GM19438 (cell line): Measurements from ENCODE around the gene PTPN3.
A peak's percentile ranks its signal among the peaks of the same experiment; 100 is the strongest.

Experiments used
- ATAC-seq: cut with Tn5 transposase; IDR thresholded peaks from one replicate; pipeline ENCODE4 v1.9.1; 2021; ENCODE audit warnings: low read depth; ENCODE audit not compliant: unreplicated experiment

PTPN3 gene

DNA sequence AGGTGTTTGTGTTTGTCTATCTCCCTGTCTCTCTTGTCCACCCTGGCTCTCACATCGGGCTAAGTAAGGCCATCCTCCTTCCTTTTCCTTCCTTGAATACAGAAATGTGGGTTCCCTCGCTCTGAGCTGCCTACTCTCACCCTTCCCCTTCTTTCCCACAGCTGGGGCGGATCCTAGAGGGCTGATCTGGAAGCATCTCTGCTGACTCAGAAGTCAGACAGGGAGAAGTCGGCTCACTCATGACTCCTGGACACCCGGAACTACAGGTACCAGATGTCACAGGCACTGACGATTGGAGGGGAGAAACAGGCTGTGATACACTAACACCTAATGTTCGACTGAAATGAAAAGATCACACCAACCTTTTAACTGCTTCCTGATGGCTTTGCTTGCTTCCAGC lies 41.3 kb downstream of the PTPN3 start:
- ATAC-seq: no peak

DNA sequence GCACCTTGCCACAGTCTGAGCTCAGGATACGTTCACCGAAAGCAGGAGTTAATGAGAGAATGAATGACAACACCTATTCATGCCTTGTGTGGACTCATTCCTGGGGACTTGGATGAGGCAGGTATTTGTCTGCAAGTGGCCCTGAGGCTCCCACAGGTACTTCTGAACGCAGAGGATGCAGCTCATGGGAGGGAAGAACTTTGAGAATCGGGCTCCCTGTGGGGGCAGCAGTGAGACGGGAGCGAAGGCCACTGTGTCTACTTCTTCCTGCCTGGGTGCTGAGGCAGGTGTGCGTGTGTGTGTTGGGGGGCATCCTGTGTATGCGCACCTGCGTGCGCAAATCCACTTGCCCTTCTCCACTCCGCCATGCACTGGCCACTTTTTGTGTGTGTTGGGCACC lies 42.2 kb downstream of the PTPN3 start:
- ATAC-seq: no peak

DNA sequence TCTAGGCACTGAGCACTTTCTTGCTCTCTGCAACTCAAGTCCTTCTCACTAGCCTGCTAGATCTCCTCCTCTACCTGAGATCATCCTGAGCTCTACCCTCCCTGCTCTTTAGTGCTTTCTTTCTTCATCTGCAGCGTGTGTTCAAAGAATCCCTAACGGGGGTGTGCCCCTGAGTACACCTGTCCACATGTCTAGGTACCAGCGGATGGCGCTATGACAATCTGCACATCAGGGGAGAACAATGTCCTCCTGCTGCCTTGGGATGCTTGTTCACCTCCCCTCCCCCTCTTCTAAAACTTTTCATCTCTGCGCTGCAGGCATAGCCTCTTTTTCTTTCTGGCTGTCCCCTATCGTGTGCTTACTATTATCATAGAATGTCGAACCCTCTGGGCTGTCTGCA lies 42.7 kb downstream of the PTPN3 start:
- ATAC-seq: no peak

DNA sequence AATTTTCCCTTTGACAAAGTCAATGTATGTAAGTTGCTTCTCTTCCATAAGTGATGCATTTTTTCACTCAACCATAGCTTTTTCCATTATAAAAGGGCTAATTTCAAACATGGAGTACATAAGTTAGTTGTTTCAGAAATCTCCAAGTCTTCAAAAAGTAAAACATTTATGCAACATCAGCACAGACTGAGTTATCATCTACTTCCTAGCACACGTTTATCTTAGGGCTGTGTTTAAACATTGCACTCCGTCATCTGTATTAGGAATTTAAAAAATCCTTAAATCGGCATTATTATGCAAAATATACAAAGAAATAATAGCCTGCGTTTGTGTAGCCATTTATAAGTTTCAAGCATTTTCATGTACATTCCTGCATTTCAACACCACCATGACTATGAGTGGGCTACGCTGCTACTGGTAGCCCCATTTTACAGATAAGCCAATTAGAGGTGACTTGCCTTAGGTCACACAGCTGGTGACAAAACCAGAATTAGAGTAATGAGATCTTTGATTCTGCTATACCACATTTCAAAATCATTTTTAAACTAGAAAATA lies 43.4 kb downstream of the PTPN3 start:
- ATAC-seq: no peak

DNA sequence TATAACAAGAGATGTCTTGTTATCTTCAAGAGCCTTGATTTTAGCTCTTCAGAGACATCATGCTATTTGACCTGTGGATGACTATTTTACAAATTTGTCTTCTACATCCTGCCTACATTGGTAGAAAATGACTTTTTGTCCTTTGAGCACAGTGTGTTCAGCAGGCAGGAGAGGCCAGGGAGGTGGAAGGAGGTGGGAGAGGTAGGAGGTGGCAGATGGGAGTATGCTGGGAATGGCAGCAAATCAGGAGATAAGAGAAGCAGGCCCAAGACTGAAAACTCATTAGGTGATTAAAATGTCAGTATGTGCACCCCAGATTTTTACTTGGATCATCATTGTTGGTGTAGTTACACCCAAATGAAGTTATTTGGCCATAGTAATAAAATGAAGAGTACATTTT lies 44.1 kb downstream of the PTPN3 start:
- no peak for ATAC-seq

DNA sequence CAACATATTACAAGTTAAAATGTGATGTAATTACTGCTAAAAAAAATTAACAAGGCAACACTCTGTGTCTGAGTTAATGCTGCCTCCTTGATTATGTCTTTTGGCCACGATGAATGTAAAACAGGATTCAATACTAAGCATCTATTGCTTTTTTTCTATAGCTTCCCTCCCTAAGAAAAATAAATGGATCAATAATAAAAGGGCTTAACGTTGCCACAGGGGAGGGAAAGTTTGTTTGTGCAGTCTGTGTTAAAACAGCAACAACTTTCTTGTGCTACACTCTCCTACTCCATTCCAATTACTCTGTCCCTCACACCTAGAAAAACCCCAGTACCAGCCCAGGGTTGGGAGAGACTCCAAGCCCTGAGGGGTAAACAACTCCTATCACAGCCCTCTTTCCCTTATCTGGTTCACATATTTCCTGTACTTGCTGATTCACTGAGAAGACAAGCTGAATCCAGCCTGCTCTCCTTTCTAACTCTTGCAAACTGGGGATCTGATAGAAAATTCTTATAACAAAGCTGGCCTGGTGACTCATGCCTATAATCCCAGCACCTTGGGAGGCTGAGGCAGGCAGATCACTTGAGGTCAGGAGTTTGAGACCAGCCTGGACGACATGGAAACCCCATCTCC lies 44.8 kb downstream of the PTPN3 start:
- ATAC-seq: no peak

DNA sequence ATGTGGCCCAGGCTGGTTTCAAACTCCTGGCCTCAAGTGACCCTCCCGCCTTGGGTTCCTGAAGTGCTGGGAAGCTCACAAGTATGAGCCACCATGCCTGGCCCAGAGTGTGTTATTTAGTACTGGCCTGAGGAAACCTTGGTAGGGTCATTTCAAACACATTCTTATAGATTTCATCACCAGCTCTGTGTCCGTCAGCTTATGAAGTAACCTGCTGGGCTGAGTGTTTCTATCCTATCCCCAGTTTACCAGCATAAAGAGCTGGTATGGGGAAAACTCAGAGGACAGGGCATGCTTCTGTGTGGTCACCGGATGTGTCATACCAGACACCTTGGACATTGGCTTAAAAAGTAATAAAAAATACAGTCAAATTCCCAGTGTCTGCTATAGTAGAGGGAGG lies 45.3 kb downstream of the PTPN3 start:
- no peak for ATAC-seq

- no peak for ATAC-seq
Observed at GRCh38 chr9:109451311-109452025, 46.6 kb downstream of the PTPN3 start.

DNA sequence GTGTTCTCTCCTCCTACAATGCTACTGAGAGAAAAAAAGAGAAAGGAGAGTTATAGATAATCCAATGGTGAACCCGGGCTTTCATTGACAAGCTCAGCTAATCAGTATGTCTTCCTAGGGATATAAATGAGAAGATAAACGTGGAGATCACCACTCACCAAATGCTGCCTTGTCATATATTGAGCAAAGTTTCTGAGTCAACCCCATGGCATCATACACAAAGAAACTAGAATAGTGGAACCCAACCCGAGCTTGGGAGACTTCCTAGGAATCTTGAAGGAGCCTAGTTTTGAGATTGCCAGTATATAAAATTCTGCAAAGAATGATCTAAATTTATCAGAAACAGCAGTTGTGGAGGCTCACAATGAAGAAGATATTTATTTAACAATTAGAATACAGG lies 47.8 kb downstream of the PTPN3 start:
- ATAC-seq: no peak

DNA sequence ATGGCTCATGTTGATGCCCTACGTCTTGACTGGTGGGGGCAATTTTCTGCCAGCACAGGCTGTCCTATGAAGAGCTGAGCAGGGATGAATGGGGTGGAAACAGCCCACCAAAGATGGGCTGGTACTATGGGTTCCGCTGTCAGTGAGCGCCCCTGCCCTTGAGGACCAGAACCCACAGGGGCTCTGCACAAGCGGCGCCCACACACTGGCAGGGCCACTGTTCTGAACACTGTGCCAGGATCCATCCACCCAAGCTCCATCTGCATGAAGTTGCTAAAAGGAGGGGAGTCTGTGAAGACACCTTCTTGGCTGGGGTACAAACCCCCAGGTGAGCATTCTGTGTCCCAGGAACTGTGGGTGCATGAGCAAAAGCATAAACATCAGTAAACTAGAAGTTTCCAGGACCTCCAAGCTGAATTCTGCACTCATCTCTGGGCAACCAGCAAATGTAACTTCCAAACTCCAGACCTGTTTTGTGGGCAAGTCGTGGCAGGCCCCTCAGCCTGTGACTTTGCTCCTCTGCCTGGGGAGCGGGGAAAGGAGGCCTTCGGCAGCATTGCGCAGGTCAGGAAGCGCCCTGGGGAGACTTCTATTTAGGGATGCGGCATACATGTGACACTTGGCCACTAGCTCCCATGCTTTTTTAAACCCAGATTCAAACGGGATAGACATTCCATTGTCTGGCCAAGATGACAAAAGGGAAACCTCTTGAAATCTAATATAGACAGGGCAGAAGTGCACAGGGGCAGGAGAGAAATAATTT lies 48.9 kb downstream of the PTPN3 start:
- no peak for ATAC-seq

- no peak for ATAC-seq
Observed at GRCh38 chr9:109448223-109448622, 49.9 kb downstream of the PTPN3 start.

GRCh38 chr9:109447329-109448076 lies 50.6 kb downstream of the PTPN3 start:
- no peak for ATAC-seq

- no peak for ATAC-seq
Observed at GRCh38 chr9:109444771-109445320, 53.3 kb downstream of the PTPN3 start.

GRCh38 chr9:109442716-109443115 lies 55.4 kb downstream of the PTPN3 start:
- no peak for ATAC-seq

- no peak for ATAC-seq
Observed at GRCh38 chr9:109441296-109441695, 56.8 kb downstream of the PTPN3 start.

- peak; percentile 96 for ATAC-seq
Observed at GRCh38 chr9:109440797-109441287, 57.3 kb downstream of the PTPN3 start.

DNA sequence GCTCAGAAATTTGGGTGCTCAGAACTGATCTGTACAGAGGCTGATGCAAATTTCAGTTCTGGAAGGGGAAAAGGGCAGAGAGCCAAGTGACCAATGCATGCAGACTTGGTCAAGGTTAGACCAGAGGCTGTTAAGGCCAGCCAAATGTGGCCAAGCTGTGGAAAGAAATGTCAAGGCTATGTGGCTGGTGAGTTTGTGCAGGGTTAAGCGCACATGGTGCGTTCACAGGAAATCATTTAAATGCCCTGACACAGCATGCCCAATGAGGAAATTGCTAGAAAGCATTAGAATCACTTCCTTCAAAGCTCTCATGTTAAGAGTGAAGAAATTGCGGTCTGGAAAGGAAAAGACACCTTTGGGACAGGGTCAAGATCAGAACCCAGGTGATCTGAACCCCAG lies 58.0 kb downstream of the PTPN3 start:
- no peak for ATAC-seq

DNA sequence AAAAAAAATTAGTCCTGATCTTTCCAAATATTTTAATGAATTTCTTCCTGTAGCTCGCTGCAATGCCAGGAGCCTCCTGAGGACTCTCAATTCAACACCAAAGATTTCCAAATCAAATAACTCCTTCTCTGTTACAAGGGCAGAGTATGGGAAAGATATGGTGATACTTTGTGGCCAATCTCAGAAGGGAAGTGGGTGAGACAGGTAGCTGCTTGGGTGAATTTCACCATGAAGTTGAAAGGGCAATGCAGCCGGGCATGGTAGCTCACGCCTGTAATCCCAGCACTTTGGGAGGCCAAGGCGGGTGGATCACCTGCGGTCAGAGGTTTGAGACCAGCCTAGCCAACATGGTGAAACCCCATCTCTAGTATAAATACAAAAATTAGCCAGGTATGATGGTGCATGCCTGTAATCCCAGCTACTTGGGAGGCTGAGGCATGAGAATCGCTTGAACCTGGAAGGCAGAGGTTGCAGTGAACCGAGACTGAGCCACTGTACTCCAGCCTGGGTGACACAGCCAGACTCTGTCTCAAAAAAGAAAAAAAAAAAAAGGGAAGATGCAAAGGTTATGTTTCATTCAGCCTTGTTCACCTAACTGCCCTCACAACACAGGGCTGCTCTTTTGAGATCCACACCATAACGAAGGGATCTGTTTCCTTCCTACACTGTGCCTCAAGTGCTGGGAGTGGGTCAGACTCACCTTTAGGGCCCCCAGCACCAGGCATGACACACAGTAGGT lies 58.6 kb downstream of the PTPN3 start:
- ATAC-seq: no peak

DNA sequence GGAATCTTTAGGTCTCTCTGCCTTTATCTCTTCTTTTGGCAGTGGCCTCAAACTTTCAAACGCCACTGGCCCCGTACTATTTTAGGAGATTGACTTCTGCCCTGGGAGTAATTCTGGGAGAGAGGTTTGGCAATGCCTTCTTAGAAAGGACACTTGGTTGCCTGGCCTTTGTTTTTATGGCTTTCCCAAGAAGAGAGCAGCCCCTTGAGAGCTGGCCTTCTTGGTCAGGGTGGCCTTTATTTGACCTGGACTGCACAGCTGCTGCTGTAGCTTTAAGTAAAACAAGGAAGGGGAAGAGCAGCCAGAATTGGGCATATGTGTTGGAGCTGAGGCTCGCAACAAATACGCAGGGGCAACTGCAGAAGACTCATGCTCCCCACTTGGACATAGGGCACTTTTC lies 60.8 kb downstream of the PTPN3 start:
- no peak for ATAC-seq

DNA sequence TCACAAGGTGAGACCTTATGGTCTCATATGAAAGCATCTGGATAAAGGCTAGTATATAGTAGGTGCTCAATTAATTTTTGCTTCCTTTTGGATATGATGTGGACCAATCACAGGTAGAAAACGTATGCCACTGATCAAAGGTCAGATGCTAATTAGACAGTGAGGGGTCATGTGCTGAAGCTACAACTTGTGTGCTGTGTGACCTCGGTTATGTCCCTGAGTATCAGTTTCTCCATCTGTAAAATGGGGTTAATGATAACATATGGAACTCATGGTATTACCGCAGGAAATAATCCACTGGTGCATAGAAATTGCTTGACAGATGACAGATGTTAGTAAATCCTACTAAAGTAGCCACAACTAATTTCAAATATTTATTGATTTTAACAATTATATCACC lies 62.0 kb downstream of the PTPN3 start:
- ATAC-seq: no peak
